Measurements from ENCODE around the gene SYNGR1. TPM values are rescaled to one million over a fixed set of nuclear protein-coding genes. Genes with fewer than 3 reads are reported as not detected.

The SYNGR1 gene
- total and polyA plus RNA-seq, 2 donors (not counting 1 experiment from before 2014, with no cell fraction given), result 9.4 to 31.9 TPM

DNA sequence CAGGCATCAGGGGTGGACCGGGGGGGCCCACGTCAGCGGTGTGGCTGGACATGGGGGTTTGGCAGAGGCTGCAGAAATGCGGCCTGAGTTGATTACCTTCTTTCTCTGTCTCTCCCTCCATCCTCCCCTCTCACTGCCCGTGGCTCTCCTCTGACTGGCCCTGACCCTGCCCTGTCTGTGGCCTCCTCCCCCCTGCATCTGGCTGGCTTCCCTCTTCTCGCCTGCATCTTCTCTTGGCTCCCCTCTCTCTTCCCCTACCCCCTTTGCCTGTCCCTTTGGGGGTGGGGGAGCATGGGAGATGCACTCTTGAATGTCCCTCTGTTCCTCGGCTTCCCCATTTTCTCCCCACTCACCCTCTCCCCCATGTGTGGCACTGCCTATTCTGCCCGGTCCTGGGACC lies 25.9 kb downstream of the SYNGR1 start:
- Mint-ChIP-seq H3K27me3 (no peaks in the 10 kb centered on the region), H3K4me1 (no peaks in the 10 kb centered on the region), H3K27ac (no peak overlapping the region), H3K9me3 (ENCODE audit: insufficient read depth) (no peaks in the 10 kb centered on the region), H3K4me3 (no peak overlapping the region)
- no peak overlapping the region for H3K4me2 ChIP-seq (replicated peaks; ENCODE audit: low read depth, low read length, poor library complexity, severe bottlenecking)
- H3K36me3 ChIP-seq (replicated peaks in 1 of 2; ENCODE audit: control extremely low read depth in 1 of 2, control insufficient read depth in 1 of 2, extremely low read depth in 1 of 2, insufficient read depth in 2 of 2, low read length in 1 of 2), result no peaks in the 10 kb centered on the region
- H3K9ac ChIP-seq (ENCODE audit: low read length), result no peak overlapping the region
- intact Hi-C loops (cut with micrococcal nuclease), result no loop called here
- CTCF ChIA-PET, result no interaction called here
- no peaks in the 10 kb centered on the region for H4K20me1 ChIP-seq (ENCODE audit: control insufficient read depth, insufficient read depth, low read length, poor library complexity, severe bottlenecking)
- no peak for ATAC-seq (ENCODE audit: low read depth)
- WGBS (ENCODE audit: insufficient coverage), result 100% methylated on average over 2 of the region's 8 CpGs
- DNase-seq, result no peak
- no peak overlapping the region for H3K27ac ChIP-seq (ENCODE audit: low read length in 2 of 2)
- POLR2A ChIA-PET, result no interaction called here
- no peak overlapping the region for H3K4me3 ChIP-seq (ENCODE audit: control extremely low read depth in 1 of 5, extremely low read depth in 1 of 5, insufficient read depth in 1 of 5, low read depth in 2 of 5, low read length in 4 of 5)
- no peak overlapping the region for H2AFZ ChIP-seq (ENCODE audit: insufficient read depth, low read depth, low read length, poor library complexity, severe bottlenecking)
- peaks cover 9% of the 10 kb centered on the region for H3K79me2 ChIP-seq (ENCODE audit: control insufficient read depth, insufficient read depth, low read length)
- peaks cover 0 to 19% (median 4%) of the 10 kb centered on the region in 3 donors for H3K9me3 ChIP-seq (ENCODE audit: control extremely low read depth in 1 of 3, control insufficient read depth in 2 of 3, insufficient read depth in 1 of 3, low read length in 2 of 3)
- H3K27me3 ChIP-seq (replicated peaks in 1 of 4; ENCODE audit: control extremely low read depth in 1 of 4, control insufficient read depth in 3 of 4, insufficient read depth in 4 of 4, low read length in 3 of 4), result no peaks in the 10 kb centered on the region
- TF ChIP-seq EZH2 (IDR thresholded peaks at IDR 0.05; ENCODE audit: borderline replicate concordance, insufficient read depth, low read depth, low read length, poor library complexity, severe bottlenecking) (no peak), CTCF (IDR thresholded peaks at IDR 0.05) (no peak)
- no peaks in the 10 kb centered on the region for H3K4me1 ChIP-seq (ENCODE audit: control insufficient read depth in 2 of 2, insufficient read depth in 2 of 2, low read length in 2 of 2)

- Mint-ChIP-seq H3K4me1 (peaks cover 11% of the 10 kb centered on the region), H3K4me3 (no peak overlapping the region), H3K9me3 (ENCODE audit: insufficient read depth) (no peaks in the 10 kb centered on the region), H3K27ac (no peak overlapping the region), H3K27me3 (no peaks in the 10 kb centered on the region)
- H3K79me2 ChIP-seq (ENCODE audit: control insufficient read depth, insufficient read depth, low read length), result no peaks in the 10 kb centered on the region
- H2AFZ ChIP-seq (ENCODE audit: insufficient read depth, low read depth, low read length, poor library complexity, severe bottlenecking), result no peak overlapping the region
- no peak overlapping the region for H3K4me3 ChIP-seq (ENCODE audit: control extremely low read depth in 1 of 5, extremely low read depth in 1 of 5, insufficient read depth in 1 of 5, low read depth in 2 of 5, low read length in 4 of 5)
- ChIA-PET POLR2A (interaction anchor here (0.7 kb wide), 3 partner anchors 221 to 1894 kb away, joined by 3 to 10 read pairs (median 4); no protein-coding TSS in a partner anchor), CTCF (interaction anchor here (1.1 to 2.1 kb wide), 2 partner anchors 37 to 137 kb away, joined by 3 to 6 read pairs; no protein-coding TSS in a partner anchor)
- intact Hi-C loops (cut with micrococcal nuclease), result no loop called here
- peaks cover 0 to 3% of the 10 kb centered on the region in 2 experiments for H3K36me3 ChIP-seq (replicated peaks in 1 of 2; ENCODE audit: control extremely low read depth in 1 of 2, control insufficient read depth in 1 of 2, extremely low read depth in 1 of 2, insufficient read depth in 2 of 2, low read length in 1 of 2)
- DNase-seq (no peak), ATAC-seq (ENCODE audit: low read depth) (no peak)
- H3K27me3 ChIP-seq (replicated peaks in 1 of 4; ENCODE audit: control extremely low read depth in 1 of 4, control insufficient read depth in 3 of 4, insufficient read depth in 4 of 4, low read length in 3 of 4), result no peaks in the 10 kb centered on the region
- peaks cover 0 to 8% of the 10 kb centered on the region in 2 donors for H3K4me1 ChIP-seq (ENCODE audit: control insufficient read depth in 2 of 2, insufficient read depth in 2 of 2, low read length in 2 of 2)
- no peak overlapping the region for H3K9ac ChIP-seq (ENCODE audit: low read length)
- H3K4me2 ChIP-seq (replicated peaks; ENCODE audit: low read depth, low read length, poor library complexity, severe bottlenecking), result no peak overlapping the region
- H4K20me1 ChIP-seq (ENCODE audit: control insufficient read depth, insufficient read depth, low read length, poor library complexity, severe bottlenecking), result no peaks in the 10 kb centered on the region
- H3K9me3 ChIP-seq (ENCODE audit: control extremely low read depth in 1 of 3, control insufficient read depth in 2 of 3, insufficient read depth in 1 of 3, low read length in 2 of 3), result peaks cover 0 to 3% (median 0%) of the 10 kb centered on the region in 3 donors
- 99% methylated on average over 8 of the region's 15 CpGs for WGBS (ENCODE audit: insufficient coverage)
- no peak overlapping the region for H3K27ac ChIP-seq (ENCODE audit: low read length in 2 of 2)
- no peak for TF ChIP-seq EZH2 (IDR thresholded peaks at IDR 0.05; ENCODE audit: borderline replicate concordance, insufficient read depth, low read depth, low read length, poor library complexity, severe bottlenecking)
- no peak for TF ChIP-seq CTCF (IDR thresholded peaks at IDR 0.05)
Observed at GRCh38 chr22:39379756-39380730, 30.3 kb downstream of the SYNGR1 start.

Data from B cell (primary cell).